ENCODE measurements around the gene DNAJA4. TPM values are rescaled to one million over a fixed set of nuclear protein-coding genes. Genes with fewer than 3 reads are reported as not detected.

Gene DNAJA4
- total RNA-seq, 1 donor from 2014 or later: 26.5 TPM

- DNase-seq (ENCODE audit: extremely low spot score in 2 of 2): no peak
- Histone ChIP-seq H3K4me1 (no peaks in the 10 kb centered on the region), H3K4me3 (no peak overlapping the region), H3K27ac (no peak overlapping the region), H3K36me3 (peaks cover 0 to 54% of the 10 kb centered on the region in 2 donors), H3K9me3 (no peaks in the 10 kb centered on the region), H3K27me3 (no peaks in the 10 kb centered on the region)
- TF ChIP-seq CTCF (IDR thresholded peaks at IDR 0.05) (no peak), POLR2A (IDR thresholded peaks at IDR 0.05) (no peak), POLR2AphosphoS5 (IDR thresholded peaks at IDR 0.05; ENCODE audit: insufficient read depth in 1 of 2, low read depth in 1 of 2) (no peak)
- intact Hi-C loops (cut with DNase I): no loop called here
Measured at GRCh38 chr15:78280319-78281072, 16.1 kb downstream of the DNAJA4 start.

- H3K4me3 ChIP-seq: no peak overlapping the region
- H3K27ac ChIP-seq: no peak overlapping the region
- TF ChIP-seq CTCF (IDR thresholded peaks at IDR 0.05): no peak
- no peak for TF ChIP-seq POLR2A (IDR thresholded peaks at IDR 0.05)
- no peak for TF ChIP-seq POLR2AphosphoS5 (IDR thresholded peaks at IDR 0.05; ENCODE audit: insufficient read depth in 1 of 2, low read depth in 1 of 2)
- no peaks in the 10 kb centered on the region for H3K4me1 ChIP-seq
- intact Hi-C loops (cut with DNase I): no loop called here
- peaks cover 0 to 63% of the 10 kb centered on the region in 2 donors for H3K36me3 ChIP-seq
- DNase-seq (ENCODE audit: extremely low spot score in 2 of 2): no peak
- no peaks in the 10 kb centered on the region for H3K27me3 ChIP-seq
- no peaks in the 10 kb centered on the region for H3K9me3 ChIP-seq
Measured at GRCh38 chr15:78282324-78282723, 18.0 kb downstream of the DNAJA4 start.

DNA sequence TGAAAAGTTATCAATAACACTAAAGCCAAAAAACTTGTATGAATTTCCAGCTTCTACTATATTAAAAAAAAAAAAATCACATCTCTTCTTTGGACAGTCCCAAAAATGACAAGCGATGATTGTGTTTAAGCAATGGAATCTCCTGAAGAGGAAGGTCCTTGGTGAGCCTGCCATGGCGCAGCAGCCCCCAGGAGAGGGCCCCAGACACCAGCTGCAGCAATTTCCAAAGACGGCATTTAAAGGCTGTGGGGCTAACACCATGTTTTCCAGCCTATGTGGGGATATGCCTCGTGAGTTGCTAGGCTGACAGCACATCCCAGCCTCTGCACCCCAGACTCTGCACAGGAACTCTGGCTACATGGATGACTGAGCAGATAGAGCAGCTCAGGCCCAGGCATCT is 20.4 kb downstream of the DNAJA4 start:
- no peaks in the 10 kb centered on the region for H3K27me3 ChIP-seq
- no peak for DNase-seq (ENCODE audit: extremely low spot score in 2 of 2)
- TF ChIP-seq POLR2A (IDR thresholded peaks at IDR 0.05) (no peak), POLR2AphosphoS5 (IDR thresholded peaks at IDR 0.05; ENCODE audit: insufficient read depth in 1 of 2, low read depth in 1 of 2) (no peak), CTCF (IDR thresholded peaks at IDR 0.05) (no peak)
- intact Hi-C loops (cut with DNase I): no loop called here
- no peak overlapping the region for H3K27ac ChIP-seq
- H3K36me3 ChIP-seq: peaks cover 0 to 85% of the 10 kb centered on the region in 2 donors
- H3K4me1 ChIP-seq: no peaks in the 10 kb centered on the region
- H3K9me3 ChIP-seq: no peaks in the 10 kb centered on the region
- no peak overlapping the region for H3K4me3 ChIP-seq

- intact Hi-C loops (cut with DNase I): no loop called here
- Histone ChIP-seq H3K9me3 (no peaks in the 10 kb centered on the region), H3K4me1 (no peaks in the 10 kb centered on the region), H3K27ac (no peak overlapping the region), H3K4me3 (no peak overlapping the region), H3K36me3 (peaks cover 0 to 54% of the 10 kb centered on the region in 2 donors), H3K27me3 (no peaks in the 10 kb centered on the region)
- TF ChIP-seq POLR2A (IDR thresholded peaks at IDR 0.05): no peak
- no peak for TF ChIP-seq POLR2AphosphoS5 (IDR thresholded peaks at IDR 0.05; ENCODE audit: insufficient read depth in 1 of 2, low read depth in 1 of 2)
- TF ChIP-seq CTCF (IDR thresholded peaks at IDR 0.05): no peak
- DNase-seq (ENCODE audit: extremely low spot score in 2 of 2): no peak
Measured at GRCh38 chr15:78290222-78290621, 25.9 kb downstream of the DNAJA4 start.

GRCh38 chr15:78291052-78291451 is 26.7 kb downstream of the DNAJA4 start:
- intact Hi-C loops (cut with DNase I): no loop called here
- Histone ChIP-seq H3K4me1 (no peaks in the 10 kb centered on the region), H3K27me3 (no peaks in the 10 kb centered on the region), H3K4me3 (no peak overlapping the region), H3K27ac (no peak overlapping the region), H3K9me3 (no peaks in the 10 kb centered on the region), H3K36me3 (peaks cover 0 to 47% of the 10 kb centered on the region in 2 donors)
- DNase-seq (ENCODE audit: extremely low spot score in 2 of 2): no peak
- TF ChIP-seq POLR2AphosphoS5 (IDR thresholded peaks at IDR 0.05; ENCODE audit: insufficient read depth in 1 of 2, low read depth in 1 of 2): no peak

Measured in vagina (tissue), 2 donors.